NCI-H1694 (cell line): ENCODE results near the gene RC3H1.

Experiments used
- DNase-seq: peaks from one replicate; lab custom pipeline; 2025; lab: John Stamatoyannopoulos, UW

RC3H1 gene

DNA sequence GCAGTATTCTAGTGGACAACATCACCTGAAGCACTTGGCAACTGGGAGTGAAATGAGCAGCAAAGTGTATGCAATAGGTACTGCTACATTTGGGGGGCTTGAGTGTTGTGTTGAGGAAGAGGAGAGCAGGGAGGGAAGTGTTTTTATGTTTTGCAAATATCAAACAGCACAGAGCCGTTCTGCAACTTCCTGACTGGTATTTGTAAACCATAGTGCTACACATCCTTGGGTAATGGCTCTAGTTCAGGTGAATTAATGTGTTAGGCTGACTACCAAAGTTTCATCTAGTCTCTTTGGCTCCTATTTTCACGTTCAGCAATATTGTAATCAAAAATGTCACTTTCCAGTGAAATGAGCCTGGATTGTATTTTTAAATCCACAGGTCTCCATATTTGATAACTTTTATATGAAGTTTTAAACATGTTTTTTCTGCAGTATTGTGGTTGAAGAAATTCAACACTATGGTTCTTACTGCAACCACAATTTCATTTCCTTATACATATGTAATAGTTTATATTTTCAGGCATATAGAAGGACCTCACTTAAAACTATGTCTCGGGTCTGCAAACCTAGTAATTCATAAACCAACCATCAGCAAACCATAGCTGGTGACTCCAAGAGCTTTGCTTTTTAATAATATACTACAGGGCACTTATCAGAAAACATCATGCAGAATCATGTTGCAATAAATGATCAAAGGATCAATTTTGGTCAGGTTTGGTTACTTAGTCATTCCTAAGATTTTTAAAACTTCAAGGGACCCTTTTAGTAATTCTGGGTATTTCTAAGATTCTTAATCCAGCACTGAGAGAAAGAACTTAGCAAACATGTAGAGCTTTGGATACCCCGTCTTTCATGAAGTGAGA, 135.2 kb downstream of the RC3H1 start:
- DNase-seq: no peak

- no peak for DNase-seq
Observed at GRCh38 chr1:173884701-173885100, 137.5 kb downstream of the RC3H1 start.
